Cortex of kidney (tissue), 1 donor: ENCODE data around the gene HMOX2.

Source experiments
- DNase-seq: peaks from one replicate; lab custom pipeline; 2025; lab: John Stamatoyannopoulos, UW

HMOX2 gene, protein sequence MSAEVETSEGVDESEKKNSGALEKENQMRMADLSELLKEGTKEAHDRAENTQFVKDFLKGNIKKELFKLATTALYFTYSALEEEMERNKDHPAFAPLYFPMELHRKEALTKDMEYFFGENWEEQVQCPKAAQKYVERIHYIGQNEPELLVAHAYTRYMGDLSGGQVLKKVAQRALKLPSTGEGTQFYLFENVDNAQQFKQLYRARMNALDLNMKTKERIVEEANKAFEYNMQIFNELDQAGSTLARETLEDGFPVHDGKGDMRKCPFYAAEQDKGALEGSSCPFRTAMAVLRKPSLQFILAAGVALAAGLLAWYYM

DNA sequence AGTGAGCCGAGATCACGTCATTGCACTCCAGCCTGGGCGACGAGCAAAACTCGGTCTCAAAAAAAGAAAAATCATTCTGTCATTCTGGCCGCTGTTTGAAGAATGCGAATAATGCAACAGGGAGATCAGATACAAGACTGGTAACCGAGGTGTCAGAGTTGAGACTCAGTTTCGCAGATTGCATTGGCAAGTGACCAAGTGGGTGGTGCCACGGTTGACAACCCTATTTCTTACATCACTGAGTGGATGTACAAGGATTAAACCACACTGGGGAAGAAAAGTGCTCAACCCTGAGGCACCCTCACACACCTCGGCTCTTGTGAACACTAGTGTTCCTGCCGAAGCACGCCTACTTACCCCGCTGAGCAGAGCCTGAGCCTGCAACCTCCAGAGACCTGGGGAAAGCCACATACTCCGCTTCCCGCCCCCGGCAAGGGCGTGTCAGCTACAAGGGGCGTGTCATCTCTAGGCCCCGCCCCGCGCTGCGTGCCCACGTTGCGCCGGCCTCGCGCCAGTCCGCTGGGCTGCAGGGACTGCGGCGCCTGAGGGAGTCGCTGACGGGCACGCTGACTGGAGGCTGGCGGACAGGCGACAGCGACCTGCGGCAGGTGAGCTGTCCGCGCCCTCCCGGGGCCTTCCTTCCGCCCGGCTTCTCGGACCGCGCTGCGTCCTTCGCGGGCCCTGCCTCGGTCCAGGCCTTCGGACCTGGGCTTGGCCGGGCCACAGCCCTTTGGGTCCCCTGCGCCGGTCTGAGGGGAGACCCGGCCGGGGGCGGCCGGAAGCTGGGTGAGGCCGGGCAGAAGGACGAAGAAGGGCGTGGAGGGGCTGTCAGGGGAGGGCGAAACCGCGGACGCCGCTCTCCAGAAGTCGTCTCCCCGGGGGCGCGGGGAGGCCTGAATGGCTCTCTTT, at the start of gene HMOX2:
TSS of gene HMOX2 (plus strand) at position 519 of the 909 bp plus-strand sequence. CDS start 29,127 bp downstream, outside the sequence.
- peak; percentile 47 for DNase-seq

GRCh38 chr16:4426722-4427372, 49.4 kb upstream of the HMOX2 start:
- no peak for DNase-seq

DNA sequence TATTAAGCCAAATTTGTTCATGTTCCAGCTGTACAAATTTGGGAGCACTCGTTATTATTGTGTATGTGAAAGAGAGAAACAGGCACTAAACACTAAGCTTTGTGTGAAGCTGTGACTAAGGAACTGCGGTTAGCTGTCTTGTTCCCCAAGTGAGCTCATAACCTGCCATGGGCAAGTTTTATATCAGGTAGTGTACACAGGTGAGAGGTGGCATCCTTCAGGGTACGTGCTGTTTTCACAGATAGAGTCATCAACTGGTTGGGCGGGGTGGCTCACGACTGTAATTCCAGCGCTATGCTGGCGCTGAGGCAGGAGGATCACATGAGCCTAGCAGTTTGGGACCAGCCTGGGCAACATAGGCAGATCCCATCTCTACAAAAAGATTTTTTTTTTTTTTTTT, 47.7 kb upstream of the HMOX2 start:
- DNase-seq: no peak

DNA sequence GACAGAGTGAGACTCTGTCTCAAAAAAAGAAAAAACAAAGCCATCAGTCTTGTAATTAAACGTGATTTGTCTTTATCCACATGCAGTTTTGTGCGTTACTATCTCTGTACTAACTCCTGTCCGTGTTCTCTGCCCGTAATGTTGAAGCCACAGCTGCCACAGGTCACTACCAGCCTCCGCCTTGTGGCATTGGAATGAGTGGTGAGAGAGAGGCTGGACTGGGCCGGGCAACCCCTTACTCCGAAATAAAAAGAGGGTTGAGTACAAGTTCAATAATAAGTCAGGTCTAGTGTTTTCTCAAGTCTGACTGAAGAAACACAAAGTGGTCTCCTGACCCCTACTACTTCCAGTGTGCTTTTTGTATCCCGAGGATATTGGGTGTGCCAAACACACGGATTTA, 45.2 kb upstream of the HMOX2 start:
- DNase-seq: no peak

- DNase-seq: no peak
Observed at GRCh38 chr16:4433228-4433627, 43.0 kb upstream of the HMOX2 start.

- no peak for DNase-seq
Observed at GRCh38 chr16:4433914-4434787, 42.0 kb upstream of the HMOX2 start.

GRCh38 chr16:4435337-4436067, 40.7 kb upstream of the HMOX2 start:
- DNase-seq: no peak

DNA sequence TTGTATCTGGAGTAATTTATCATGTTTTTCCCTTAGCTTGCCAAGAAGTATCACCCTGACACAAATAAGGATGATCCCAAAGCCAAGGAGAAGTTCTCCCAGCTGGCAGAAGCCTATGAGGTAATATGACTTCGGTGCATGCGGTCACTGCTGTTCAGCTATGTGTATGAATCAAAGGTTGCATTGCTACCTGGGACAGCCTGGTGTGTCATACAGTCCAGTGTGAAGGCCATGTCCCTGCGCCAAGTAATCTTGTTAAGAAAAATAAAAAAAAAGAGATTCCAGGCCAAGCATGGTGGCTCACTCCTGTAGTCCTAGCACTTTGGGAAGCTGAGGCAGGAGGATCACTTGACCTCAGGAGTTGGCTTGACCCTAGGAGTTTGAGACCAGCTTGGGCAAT, 38.8 kb upstream of the HMOX2 start:
- no peak for DNase-seq

- DNase-seq: no peak
Observed at GRCh38 chr16:4442371-4442770, 33.8 kb upstream of the HMOX2 start.

DNA sequence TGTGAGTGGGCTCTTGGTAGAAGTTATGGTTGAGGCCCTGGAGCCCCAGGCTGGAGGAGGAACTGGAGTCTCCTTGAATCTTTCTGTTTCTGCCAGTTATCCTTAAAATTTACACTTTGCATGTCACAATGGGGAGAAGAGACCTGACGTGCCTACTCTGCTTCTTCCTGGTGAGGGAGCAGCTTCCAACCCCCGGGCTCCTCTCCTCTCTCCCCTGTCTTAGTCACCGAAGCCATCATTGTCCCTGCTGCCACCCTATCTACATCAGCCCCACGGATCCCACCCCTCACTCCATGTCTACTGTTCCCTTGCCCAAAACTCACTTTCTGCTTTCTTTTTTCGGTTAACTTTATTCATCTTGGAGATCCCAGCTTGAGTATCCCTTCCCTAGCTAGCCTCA, 32.9 kb upstream of the HMOX2 start:
- no peak for DNase-seq

DNA sequence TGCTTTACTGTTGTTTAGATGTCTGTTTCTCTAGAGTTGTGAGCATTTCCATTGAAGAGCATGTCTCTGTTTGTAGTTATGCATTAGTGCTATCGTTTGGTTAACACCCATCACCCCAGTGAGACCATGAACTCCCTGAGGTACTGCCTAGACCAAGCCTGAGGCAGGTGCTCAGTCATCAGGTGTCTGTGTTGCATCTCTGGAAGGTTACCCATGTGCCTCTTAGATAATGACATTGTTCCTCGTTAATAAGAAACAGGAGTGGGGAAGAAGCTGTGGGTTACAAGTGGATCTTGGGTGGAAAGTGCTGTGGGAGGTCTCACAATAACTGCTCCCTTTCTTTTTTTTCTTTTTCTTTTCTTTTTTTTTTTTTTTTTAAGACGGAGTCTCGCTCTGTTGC, 32.2 kb upstream of the HMOX2 start:
- DNase-seq: no peak

GRCh38 chr16:4450430-4450829, 25.8 kb upstream of the HMOX2 start:
- no peak for DNase-seq

- DNase-seq: no peak
Observed at GRCh38 chr16:4450931-4451519, 25.2 kb upstream of the HMOX2 start.

- no peak for DNase-seq
Observed at GRCh38 chr16:4452674-4453073, 23.5 kb upstream of the HMOX2 start.

DNA sequence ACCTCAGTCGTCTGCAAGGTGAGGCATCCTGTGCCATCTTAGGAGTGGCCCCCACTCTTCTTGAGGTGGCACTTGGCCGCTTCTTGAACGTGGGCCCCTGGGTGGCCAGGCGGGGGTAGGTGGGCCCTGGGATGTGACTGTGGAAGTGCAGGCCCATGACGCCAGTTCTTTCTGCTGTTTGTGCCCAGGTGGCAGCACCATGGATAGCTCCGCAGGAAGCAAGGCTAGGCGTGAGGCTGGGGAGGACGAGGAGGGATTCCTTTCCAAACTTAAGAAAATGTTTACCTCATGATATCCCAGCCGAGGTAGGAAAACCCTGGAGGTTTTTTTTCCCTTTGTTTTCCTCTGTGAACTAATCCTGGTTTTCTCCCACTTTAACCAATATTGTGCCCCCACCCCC, 21.6 kb upstream of the HMOX2 start:
- DNase-seq: no peak

- DNase-seq: no peak
Observed at GRCh38 chr16:4455081-4455480, 21.1 kb upstream of the HMOX2 start.

DNA sequence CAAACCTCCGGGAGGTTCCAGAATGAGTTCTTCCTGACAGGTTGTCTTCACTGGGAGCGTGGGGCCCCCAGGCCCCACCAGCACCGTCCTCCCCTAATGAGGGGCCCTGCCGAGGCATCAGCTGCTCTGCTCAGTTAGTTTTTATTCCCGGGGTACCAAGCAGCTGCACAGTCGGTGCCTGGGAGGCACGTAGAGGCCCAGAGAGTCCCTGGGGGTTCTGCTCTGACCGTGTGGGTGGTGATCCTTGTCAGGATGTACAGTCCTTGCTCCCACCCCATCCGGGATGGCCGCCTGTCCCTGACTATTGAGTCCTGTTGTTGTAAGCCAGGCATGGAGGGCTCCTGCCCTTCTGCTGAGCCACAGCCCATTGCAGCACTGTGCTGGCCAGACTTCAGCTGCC, 20.2 kb upstream of the HMOX2 start:
- DNase-seq: no peak

- DNase-seq: no peak
Observed at GRCh38 chr16:4460936-4461249, 15.3 kb upstream of the HMOX2 start.

DNA sequence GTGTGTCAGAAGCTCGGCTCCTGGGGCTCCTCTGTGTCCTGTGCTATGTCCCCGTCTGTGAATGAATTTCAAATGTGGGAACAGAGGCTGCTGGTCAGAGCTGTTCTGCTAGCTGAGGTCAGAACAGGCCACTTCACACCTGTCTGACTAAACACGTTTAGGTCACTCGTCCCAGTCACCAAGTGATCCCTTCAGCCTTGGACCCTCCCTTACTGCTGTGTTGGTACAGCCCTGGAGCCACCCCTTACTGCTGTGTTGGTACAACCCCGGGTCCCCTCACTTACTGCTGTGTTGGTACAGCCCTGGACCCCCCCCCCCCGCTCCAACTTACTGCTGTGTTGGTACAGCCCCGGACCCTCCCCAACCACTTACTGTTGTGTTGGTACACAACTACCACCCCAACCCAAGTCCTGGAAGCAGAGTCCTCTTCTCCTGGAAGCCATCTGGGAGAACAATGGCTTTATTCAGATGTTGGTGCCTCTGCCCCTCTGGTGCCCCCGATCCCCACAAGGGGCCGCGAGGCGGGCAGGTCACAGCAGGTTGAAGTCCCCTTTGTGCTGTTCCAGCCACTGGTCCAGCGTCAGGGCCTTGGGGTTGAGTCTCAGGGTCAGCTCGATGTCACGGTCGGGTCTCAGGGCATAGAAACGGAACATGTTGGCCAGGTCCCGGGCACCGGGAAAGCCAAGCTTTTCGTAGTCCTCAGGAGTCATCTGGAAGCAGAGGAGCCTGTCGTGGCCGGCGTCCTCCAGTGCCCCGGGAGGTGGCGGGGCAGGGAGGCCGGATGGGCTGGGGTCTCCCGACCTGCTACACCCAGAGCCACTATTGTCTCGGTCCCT, 14.7 kb upstream of the HMOX2 start:
- no peak for DNase-seq
